Naive thymus-derived CD4-positive, alpha-beta T cell (primary cell): ENCODE results near the gene SAPCD2. TPM values are rescaled to one million over a fixed set of nuclear protein-coding genes. Genes with fewer than 3 reads are reported as not detected.
A peak's percentile ranks its signal among the peaks of the same experiment; 100 is the strongest.

Experiments
- ATAC-seq: fragments of 150-1000 bp; cut with Tn5 transposase; 2 replicates; pipeline ENCODE4 v1.10.0; 2021; ENCODE audit warnings: mild to moderate bottlenecking, moderate library complexity
- CTCF ChIA-PET: fragments of 350-600 bp; sonication (Branson Sonifier 250); formaldehyde crosslinking; loops from one replicate; lab custom pipeline; 2021; ENCODE audit warnings: antibody characterized with exemption; lab: Charles Lee
- POLR2A ChIA-PET: fragments of 350-600 bp; sonication (Branson Sonifier 250); formaldehyde crosslinking; loops from one replicate; lab custom pipeline; 2021; ENCODE audit warnings: antibody characterized with exemption, inconsistent platforms; lab: Charles Lee
- DNase-seq, 9 donors: peaks; one replicate each; pipeline versions ENCODE4 v3.0.0 to v3.0.0-alpha.2; 2020 to 2022; ENCODE audit warnings: mixed read lengths in 1 of 9
- H3K27ac ChIP-seq: one replicate; pipeline ENCODE4 v1.7.0; 2013; ENCODE audit warnings: mild to moderate bottlenecking, low read depth, low read length, moderate library complexity
- H3K27me3 ChIP-seq, 2 donors: one replicate each; pipeline ENCODE4 v1.7.0; 2013; ENCODE audit warnings: low read length in 2 of 2, mild to moderate bottlenecking in 2 of 2, moderate library complexity in 2 of 2; ENCODE audit not compliant: control insufficient read depth in 2 of 2, insufficient read depth in 2 of 2
- H3K36me3 ChIP-seq, 3 experiments: 1 replicate in 2 of 3; 2 replicates in 1 of 3; pipeline ENCODE4 v1.7.0; 2013; ENCODE audit warnings: low read length in 3 of 3, mild to moderate bottlenecking in 3 of 3, moderate library complexity in 1 of 3; ENCODE audit not compliant: insufficient read depth in 3 of 3, control insufficient read depth in 2 of 3
- H3K4me1 ChIP-seq, 2 donors: one replicate each; pipeline ENCODE4 v1.7.0; 2013; ENCODE audit warnings: low read length in 2 of 2, mild to moderate bottlenecking in 2 of 2, moderate library complexity in 1 of 2; ENCODE audit not compliant: control insufficient read depth in 2 of 2, insufficient read depth in 2 of 2
- H3K4me3 ChIP-seq: 2 replicates; pipeline ENCODE4 v1.7.0; 2013; ENCODE audit warnings: mild to moderate bottlenecking, low read length
- H3K9me3 ChIP-seq, 3 experiments: 1 replicate in 2 of 3; 2 replicates in 1 of 3; pipeline ENCODE4 v1.7.0; 2013; ENCODE audit warnings: low read length in 3 of 3; ENCODE audit not compliant: control insufficient read depth in 2 of 3
- H3K27ac Mint-ChIP-seq, 9 donors: one replicate each; pipeline ENCODE4 v1.8.0; 2020 to 2022; ENCODE audit warnings: mixed read lengths in 9 of 9, mild to moderate bottlenecking in 8 of 9, moderate library complexity in 5 of 9, inconsistent platforms in 2 of 9
- H3K27me3 Mint-ChIP-seq, 5 donors: one replicate each; pipeline ENCODE4 v1.8.0; 2021 to 2022; ENCODE audit warnings: mixed read lengths in 5 of 5, mild to moderate bottlenecking in 1 of 5
- H3K36me3 Mint-ChIP-seq, 5 donors: one replicate each; pipeline ENCODE4 v1.8.0; 2020 to 2022; ENCODE audit warnings: mixed read lengths in 5 of 5, mild to moderate bottlenecking in 3 of 5, inconsistent platforms in 1 of 5
- H3K4me1 Mint-ChIP-seq, 7 donors: one replicate each; pipeline ENCODE4 v1.8.0; 2020 to 2022; ENCODE audit warnings: mixed read lengths in 7 of 7, mild to moderate bottlenecking in 3 of 7, inconsistent platforms in 1 of 7
- H3K4me3 Mint-ChIP-seq, 10 donors: one replicate each; pipeline ENCODE4 v1.8.0; 2020 to 2022; ENCODE audit warnings: mild to moderate bottlenecking in 10 of 10, mixed read lengths in 10 of 10, moderate library complexity in 6 of 10, inconsistent platforms in 2 of 10
- H3K9me3 Mint-ChIP-seq, 11 donors: one replicate each; pipeline ENCODE4 v1.8.0; 2020 to 2022; ENCODE audit warnings: mixed read lengths in 11 of 11, mild to moderate bottlenecking in 4 of 11, inconsistent platforms in 1 of 11, moderate library complexity in 1 of 11
- intact Hi-C, 2 donors: fragments of 100-400 bp; cut with micrococcal nuclease; formaldehyde crosslinking; loops; one replicate each; pipeline ENCODE4 v1.15.1; 2023
- polyA plus RNA-seq, 2 donors: library from polyadenylated mRNA; unstranded; fragments of 300-500 nt; fragmentation: Illumina TruSeq; gene quantifications; one replicate each; pipeline ENCODE4 v1.2.3, GENCODE V29; 2021
- total RNA-seq, 6 experiments: library from RNA in 5 of 6; stranded (reverse) in 5 of 6; gene quantifications; 1 replicate in 5 of 6; 2 replicates in 1 of 6; pipeline ENCODE4 v1.2.3 and lab custom pipeline; 2021 to 2026

Gene SAPCD2
- total and polyA plus RNA-seq, 7 experiments from 2014 or later, result 0.16 to 22.1 (median 0.47) TPM; not detected in 1

DNA sequence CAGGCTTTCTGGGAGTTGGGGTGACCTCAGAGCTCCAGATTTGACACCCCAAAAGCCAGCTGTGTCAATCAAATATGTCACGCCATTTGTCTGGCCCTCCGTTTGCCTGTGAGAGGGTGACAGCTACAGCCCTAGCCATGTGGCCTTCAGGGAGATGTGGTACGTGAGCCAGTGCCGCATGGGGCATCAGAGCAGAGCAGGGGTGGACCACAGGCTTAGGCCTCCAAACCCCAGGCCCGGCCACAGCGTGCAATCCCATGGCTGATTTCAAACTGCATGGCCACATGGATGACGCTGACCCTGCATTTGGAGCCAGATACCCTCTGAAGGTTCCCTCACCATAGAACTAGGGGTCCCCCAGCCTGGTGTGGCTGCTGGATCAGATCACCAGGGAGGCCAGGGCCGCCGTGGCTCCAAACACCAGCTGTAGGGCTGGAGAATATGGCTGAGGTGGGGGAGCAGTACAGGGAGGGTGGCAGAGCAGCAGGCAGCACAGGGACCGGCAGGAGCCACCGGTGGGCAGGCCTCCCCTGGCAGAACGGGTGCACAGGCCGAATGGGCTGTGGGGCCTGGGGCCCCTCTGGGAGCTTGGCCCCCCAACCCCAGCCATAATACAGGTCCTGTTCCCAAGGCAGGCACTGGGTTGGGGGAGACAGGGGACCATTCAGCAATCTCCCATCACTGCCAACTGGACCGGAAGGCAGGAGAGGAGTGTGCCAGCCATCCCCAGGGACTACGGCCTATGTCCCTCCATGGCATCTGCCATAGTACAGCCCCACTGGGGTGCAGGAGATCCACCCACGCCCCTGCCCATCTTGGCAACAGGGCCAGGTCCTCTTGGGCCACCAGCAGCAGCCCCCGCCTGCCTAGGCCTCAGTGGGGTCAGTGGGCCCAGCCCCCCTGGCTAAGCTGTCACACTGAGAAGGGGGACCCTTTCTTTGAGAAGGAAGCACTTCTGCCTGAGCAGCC, 1.5 kb downstream of the SAPCD2 start:
- H3K9me3 Mint-ChIP-seq, result no peaks in the 10 kb centered on the region
- Histone ChIP-seq H3K27ac (no peak overlapping the region), H3K4me1 (peaks cover 11 to 15% of the 10 kb centered on the region in 2 donors), H3K36me3 (no peaks in the 10 kb centered on the region), H3K4me3 (no peak overlapping the region), H3K9me3 (no peaks in the 10 kb centered on the region), H3K27me3 (no peaks in the 10 kb centered on the region)
- ChIA-PET POLR2A (interaction anchor here (0.6 to 8.2 kb wide), 5 partner anchors 8 to 80 kb away, joined by 3 to 70 read pairs (median 6); partner anchors contain the start of genes MAN1B1 and UAP1L1), CTCF (interaction anchor here (0.9 to 2.8 kb wide), 7 partner anchors 18 to 395 kb away, joined by 3 to 15 read pairs (median 4); partner anchors contain the start of gene MAN1B1)
- peaks cover 0 to 4% (median 0%) of the 10 kb centered on the region in 5 donors for H3K36me3 Mint-ChIP-seq
- no peaks in the 10 kb centered on the region for H3K27me3 Mint-ChIP-seq
- H3K27ac Mint-ChIP-seq, result no peak overlapping the region
- no peak for ATAC-seq
- DNase-seq, result no peak
- intact Hi-C loops, result loop anchor here in 1 of 2 donors (10.0 kb wide), 1 partner anchor 284 kb away; no protein-coding TSS in a partner anchor
- H3K4me1 Mint-ChIP-seq, result peaks cover 11 to 35% (median 14%) of the 10 kb centered on the region in 7 donors
- H3K4me3 Mint-ChIP-seq, result peak overlapping the region in 5 of 10 donors; percentile 9 to 71 (median 49)

DNA sequence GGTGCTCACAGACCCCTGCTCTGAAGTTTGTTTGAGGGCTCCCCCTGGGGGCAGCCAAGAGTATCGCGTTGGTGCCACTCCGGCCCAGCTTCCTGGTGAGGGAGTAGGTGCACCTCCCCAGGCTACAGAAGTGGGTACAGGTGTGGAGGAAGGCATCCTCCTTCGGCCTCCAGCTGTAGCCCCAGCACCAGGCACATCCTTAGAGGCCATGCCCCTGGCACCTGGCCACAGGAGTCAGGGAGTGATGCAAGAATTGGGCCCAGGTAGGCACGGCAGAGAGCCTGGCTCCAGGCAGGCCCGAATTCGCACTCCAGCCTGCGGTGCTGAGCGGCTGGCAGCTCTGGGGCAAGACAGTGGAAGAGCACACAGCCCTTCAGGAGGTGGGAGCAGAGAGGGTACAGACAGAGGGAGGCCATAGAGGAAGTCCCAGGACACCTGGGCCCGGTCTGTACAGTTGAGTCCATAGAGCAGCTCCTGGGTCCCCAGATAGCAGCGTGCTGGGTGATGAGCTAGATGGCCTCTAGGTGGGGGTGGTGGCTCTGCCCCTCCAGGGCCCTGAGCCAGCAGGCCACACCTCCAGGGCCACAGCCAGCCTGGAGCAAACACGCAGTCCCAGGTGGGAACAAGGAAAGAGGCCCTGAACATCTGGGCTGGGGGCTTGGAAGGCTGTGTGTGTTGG, 2.4 kb downstream of the SAPCD2 start:
- Histone ChIP-seq H3K4me1 (peaks cover 11 to 15% of the 10 kb centered on the region in 2 donors), H3K9me3 (no peaks in the 10 kb centered on the region), H3K27me3 (no peaks in the 10 kb centered on the region), H3K27ac (no peak overlapping the region), H3K4me3 (no peak overlapping the region), H3K36me3 (no peaks in the 10 kb centered on the region)
- Mint-ChIP-seq H3K4me1 (peaks cover 11 to 33% (median 14%) of the 10 kb centered on the region in 7 donors), H3K9me3 (no peaks in the 10 kb centered on the region), H3K27me3 (no peaks in the 10 kb centered on the region), H3K4me3 (peak overlapping the region in 8 of 10 donors; percentile 10 to 79 (median 62)), H3K27ac (peak overlapping the region in 6 of 9 donors; percentile 26 to 82 (median 68)), H3K36me3 (peaks cover 0 to 4% (median 0%) of the 10 kb centered on the region in 5 donors)
- DNase-seq (peak; percentile 77 to 88 (median 85)), ATAC-seq (peak; percentile 75)
- POLR2A ChIA-PET, result interaction anchor here (0.6 to 8.2 kb wide), 4 partner anchors 9 to 262 kb away, joined by 3 to 70 read pairs (median 8); partner anchors contain the start of genes MAN1B1 and UAP1L1
- CTCF ChIA-PET, result interaction anchor here (0.6 to 2.8 kb wide), 8 partner anchors 18 to 309 kb away, joined by 3 to 15 read pairs (median 4); partner anchors contain the start of genes ABCA2, MAN1B1 and TMEM141
- intact Hi-C loops, result loop anchor here (1.0 to 10.0 kb wide), 3 partner anchors 9 to 283 kb away; partner anchors contain the start of genes NPDC1 (in 2 of the 2) and UAP1L1 (in 1 of the 2)

DNA sequence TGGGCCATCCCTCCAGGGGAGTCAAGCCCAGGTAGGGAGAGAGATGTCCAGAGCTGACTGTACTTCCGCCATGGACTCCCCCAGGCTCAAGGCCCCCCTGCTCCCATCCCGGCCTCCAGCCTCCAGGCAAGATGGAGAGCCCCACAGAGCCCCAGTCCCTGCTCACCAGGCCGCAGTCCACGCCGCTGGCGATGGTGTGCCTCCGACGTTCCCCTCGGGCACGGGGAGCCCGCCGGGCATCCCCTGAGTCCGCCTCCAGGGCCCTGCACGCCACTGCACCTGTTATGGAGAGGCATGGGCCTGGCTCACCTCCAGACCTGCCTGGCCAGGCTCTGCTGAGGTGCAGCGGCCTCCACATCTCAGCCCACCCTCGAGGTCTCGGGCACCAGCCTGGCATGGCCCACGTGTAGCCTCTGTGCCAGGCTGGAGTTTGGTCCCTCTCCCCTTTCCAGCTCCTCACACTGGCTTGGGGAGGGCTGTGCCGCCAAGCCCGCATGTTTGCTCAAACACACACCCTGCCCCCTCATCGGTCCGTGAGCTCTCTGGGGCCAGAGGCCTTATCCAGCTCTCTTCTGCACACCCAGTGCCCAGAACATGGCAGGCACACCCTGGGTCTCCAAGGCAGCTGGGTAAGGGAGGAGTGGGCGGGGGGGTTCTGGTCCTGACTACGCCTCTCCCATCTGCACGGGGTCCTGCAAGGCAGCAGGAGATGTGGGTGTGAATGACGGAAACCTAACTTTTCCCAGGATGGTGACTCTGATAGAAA, 4.1 kb downstream of the SAPCD2 start:
- no peak overlapping the region for H3K27ac ChIP-seq
- H3K4me3 ChIP-seq, result no peak overlapping the region
- intact Hi-C loops, result loop anchor here in 1 of 2 donors (10.0 kb wide), 1 partner anchor 281 kb away; no protein-coding TSS in a partner anchor
- ATAC-seq (no peak), DNase-seq (no peak)
- Mint-ChIP-seq H3K36me3 (peaks cover 0 to 4% (median 0%) of the 10 kb centered on the region in 5 donors), H3K27ac (no peak overlapping the region), H3K9me3 (no peaks in the 10 kb centered on the region), H3K27me3 (no peaks in the 10 kb centered on the region), H3K4me1 (peaks cover 9 to 25% (median 12%) of the 10 kb centered on the region in 7 donors), H3K4me3 (no peak overlapping the region)
- ChIA-PET CTCF (interaction anchor here (1.8 to 2.0 kb wide), 3 partner anchors 20 to 276 kb away, joined by 5 to 8 read pairs (median 7); partner anchors contain the start of genes NPDC1 and TMEM141), POLR2A (interaction anchor here (1.3 to 8.2 kb wide), 2 partner anchors 20 to 21 kb away, joined by 4 to 70 read pairs; partner anchors contain the start of genes MAN1B1 and NPDC1)
- H3K36me3 ChIP-seq, result no peaks in the 10 kb centered on the region
- H3K27me3 ChIP-seq, result no peaks in the 10 kb centered on the region
- H3K4me1 ChIP-seq, result peaks cover 11 to 15% of the 10 kb centered on the region in 2 donors
- no peaks in the 10 kb centered on the region for H3K9me3 ChIP-seq

DNA sequence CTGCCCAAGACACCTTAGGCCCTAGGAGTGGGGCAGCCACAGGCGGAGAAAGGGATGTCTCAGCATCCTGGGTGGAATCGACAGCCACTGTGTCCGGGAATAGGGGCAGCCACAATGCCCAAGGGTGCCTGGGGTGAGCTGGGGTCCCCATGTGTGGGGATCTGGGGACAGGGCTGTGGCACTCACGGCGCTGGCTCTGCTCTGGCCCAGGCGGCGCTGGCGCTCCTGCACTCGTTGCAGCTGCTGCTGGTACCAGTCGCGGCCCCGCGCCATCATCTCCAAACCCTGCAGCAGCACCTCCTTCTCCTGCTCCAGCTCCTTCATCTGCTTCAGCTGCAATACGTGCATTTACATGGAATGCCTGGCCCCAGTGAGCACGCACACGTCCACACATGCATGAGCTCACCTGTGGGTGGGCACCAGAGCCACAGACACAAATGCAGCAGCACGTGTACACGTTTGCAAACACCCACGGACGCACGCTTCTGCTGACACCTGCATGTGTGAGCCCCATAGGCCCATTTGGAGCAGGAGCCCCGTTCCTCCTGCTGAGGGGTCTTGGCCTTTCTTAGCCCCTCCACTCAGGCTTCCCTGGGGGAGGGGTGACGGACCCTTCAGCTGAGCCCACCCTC, 4.9 kb downstream of the SAPCD2 start:
- no peaks in the 10 kb centered on the region for H3K9me3 ChIP-seq
- ATAC-seq, result no peak
- no peak overlapping the region for H3K27ac ChIP-seq
- Mint-ChIP-seq H3K27ac (no peak overlapping the region), H3K27me3 (no peaks in the 10 kb centered on the region), H3K4me1 (peaks cover 4 to 17% (median 5%) of the 10 kb centered on the region in 7 donors), H3K9me3 (no peaks in the 10 kb centered on the region), H3K4me3 (no peak overlapping the region), H3K36me3 (peaks cover 0 to 4% (median 0%) of the 10 kb centered on the region in 5 donors)
- H3K27me3 ChIP-seq, result no peaks in the 10 kb centered on the region
- intact Hi-C loops, result loop anchor here in 1 of 2 donors (10.0 kb wide), 1 partner anchor 281 kb away; no protein-coding TSS in a partner anchor
- H3K4me3 ChIP-seq, result no peak overlapping the region
- DNase-seq, result no peak
- H3K4me1 ChIP-seq, result peaks cover 5 to 8% of the 10 kb centered on the region in 2 donors
- H3K36me3 ChIP-seq, result no peaks in the 10 kb centered on the region
- ChIA-PET CTCF (interaction anchor here (1.9 kb wide), 1 partner anchor 19 kb away, joined by 8 read pairs; the partner anchor contains the start of gene NPDC1), POLR2A (interaction anchor here (1.3 to 8.2 kb wide), 2 partner anchors 19 to 21 kb away, joined by 4 to 70 read pairs; partner anchors contain the start of genes MAN1B1 and NPDC1)

DNA sequence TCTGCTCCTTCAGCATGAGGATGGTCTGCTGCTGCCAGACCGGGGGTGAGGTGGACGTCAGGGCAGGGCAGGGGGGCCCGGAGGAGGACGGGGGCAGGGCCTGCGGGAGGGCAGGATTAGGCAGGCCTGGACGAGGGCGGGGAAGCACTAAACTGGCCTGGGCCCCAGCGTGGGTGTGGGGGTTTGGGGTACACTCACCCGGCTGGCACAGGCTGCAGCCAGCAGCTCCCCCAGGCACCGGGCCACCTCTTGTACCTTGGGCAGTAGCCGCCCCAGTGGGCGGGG, 5.5 kb downstream of the SAPCD2 start:
- ATAC-seq (no peak), DNase-seq (no peak)
- Histone ChIP-seq H3K27me3 (no peaks in the 10 kb centered on the region), H3K27ac (no peak overlapping the region), H3K4me1 (peaks cover 4 to 8% of the 10 kb centered on the region in 2 donors), H3K9me3 (no peaks in the 10 kb centered on the region), H3K4me3 (no peak overlapping the region), H3K36me3 (no peaks in the 10 kb centered on the region)
- intact Hi-C loops, result loop anchor here (1.0 to 10.0 kb wide), 2 partner anchors 278 to 280 kb away; no protein-coding TSS in a partner anchor
- POLR2A ChIA-PET, result interaction anchor here (1.3 to 8.2 kb wide), 2 partner anchors 22 to 35 kb away, joined by 3 to 70 read pairs; partner anchors contain the start of gene MAN1B1
- H3K36me3 Mint-ChIP-seq, result peaks cover 0 to 4% (median 0%) of the 10 kb centered on the region in 5 donors
- no peak overlapping the region for H3K27ac Mint-ChIP-seq
- no peaks in the 10 kb centered on the region for H3K9me3 Mint-ChIP-seq
- H3K27me3 Mint-ChIP-seq, result no peaks in the 10 kb centered on the region
- no peak overlapping the region for H3K4me3 Mint-ChIP-seq
- peaks cover 4 to 16% (median 5%) of the 10 kb centered on the region in 7 donors for H3K4me1 Mint-ChIP-seq
- CTCF ChIA-PET, result interaction anchor here (1.4 to 2.5 kb wide), 2 partner anchors 18 to 22 kb away, joined by 8 to 11 read pairs; partner anchors contain the start of gene MAN1B1
